NCI-H69 (cell line): ENCODE measurements around the gene SLC16A9.
"Not testable (repeated sequence)": the region's sequence is repeated elsewhere in the genome, so short reads cannot be mapped to it uniquely, and the experiment has no call there.

Experiments
- DNase-seq: peaks from one replicate; lab custom pipeline; 2025; lab: John Stamatoyannopoulos, UW

SLC16A9 gene, protein sequence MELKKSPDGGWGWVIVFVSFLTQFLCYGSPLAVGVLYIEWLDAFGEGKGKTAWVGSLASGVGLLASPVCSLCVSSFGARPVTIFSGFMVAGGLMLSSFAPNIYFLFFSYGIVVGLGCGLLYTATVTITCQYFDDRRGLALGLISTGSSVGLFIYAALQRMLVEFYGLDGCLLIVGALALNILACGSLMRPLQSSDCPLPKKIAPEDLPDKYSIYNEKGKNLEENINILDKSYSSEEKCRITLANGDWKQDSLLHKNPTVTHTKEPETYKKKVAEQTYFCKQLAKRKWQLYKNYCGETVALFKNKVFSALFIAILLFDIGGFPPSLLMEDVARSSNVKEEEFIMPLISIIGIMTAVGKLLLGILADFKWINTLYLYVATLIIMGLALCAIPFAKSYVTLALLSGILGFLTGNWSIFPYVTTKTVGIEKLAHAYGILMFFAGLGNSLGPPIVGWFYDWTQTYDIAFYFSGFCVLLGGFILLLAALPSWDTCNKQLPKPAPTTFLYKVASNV

DNA sequence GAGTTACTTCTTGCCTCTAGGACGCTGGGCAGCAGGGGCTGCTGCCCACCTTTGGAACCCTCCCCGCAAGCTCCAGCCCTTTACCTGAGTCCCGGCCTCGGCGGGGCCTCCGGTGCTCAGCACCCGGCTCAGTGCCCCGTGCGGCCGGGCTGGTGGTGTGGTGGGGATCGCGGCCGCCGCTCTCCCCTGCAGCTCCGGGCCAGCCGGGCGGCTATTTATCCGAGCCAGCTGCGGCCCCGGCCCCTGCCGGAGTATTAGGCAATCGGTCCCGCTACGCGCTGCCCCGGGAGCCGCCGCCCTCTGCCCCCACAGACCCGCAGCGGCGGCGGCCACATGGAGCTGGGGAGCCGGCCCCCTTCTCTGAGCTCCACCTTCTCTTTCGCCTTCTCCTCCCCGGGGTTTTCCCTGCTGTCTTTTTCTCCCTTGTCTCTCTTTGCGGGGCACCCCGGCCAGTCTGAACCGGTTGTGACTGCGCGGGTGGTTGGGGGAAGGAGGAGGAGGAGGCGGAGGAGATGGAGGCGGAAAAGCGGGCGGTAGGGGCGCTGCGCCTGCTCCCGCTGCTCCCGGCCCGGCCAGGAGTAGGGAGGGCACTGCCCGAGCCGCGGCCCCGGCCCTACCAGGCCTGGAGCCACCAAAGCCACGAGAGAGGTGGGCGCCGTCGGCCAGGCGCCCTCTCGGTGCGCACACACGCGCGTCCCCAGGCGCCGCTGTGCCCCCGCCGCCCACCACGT lies at the start of gene SLC16A9:
TSS of gene SLC16A9 (minus strand) at position 456 of the 731 bp plus-strand sequence. CDS start 25,559 bp downstream, outside the sequence.
- peak; percentile 86 for DNase-seq

DNA sequence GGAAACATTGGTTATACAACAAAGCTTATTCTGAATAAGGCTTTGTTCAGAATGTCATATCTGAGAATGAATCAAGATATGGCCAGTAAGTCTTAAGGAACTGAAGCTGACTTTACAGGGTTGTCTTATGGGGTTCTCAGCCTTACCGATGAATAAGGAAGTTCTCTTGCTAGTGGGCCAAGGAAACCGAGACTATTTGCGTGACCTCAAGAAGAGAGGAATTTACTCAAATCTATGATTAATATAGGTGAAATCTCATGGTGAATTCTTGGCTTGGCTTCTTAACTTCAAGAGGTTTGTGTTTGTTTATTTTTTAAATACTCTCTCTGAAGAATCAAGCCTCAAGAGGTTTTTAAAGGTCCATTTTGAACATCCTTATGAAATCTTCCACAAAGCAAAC lies 48.3 kb upstream of the SLC16A9 start:
- no peak for DNase-seq

DNA sequence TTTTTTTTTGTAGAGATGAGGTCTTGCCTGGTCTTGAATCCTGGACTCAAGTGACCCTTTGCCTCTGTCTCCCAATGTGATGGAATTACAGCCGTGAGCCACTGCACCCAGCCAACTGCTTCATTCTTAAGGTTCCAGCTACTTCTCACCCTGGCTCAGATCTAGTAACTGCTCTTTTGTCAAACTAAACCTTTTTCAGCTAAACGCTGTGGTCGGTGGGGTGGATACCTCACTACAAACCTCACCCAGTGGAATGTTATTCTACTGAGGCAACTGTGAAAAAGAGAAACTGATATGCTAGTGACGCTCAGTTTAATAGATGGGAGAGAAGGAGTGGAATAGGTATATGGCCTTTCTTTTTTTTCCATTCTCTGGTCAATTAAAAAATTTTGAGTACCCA lies 45.3 kb upstream of the SLC16A9 start:
- DNase-seq = no peak

DNA sequence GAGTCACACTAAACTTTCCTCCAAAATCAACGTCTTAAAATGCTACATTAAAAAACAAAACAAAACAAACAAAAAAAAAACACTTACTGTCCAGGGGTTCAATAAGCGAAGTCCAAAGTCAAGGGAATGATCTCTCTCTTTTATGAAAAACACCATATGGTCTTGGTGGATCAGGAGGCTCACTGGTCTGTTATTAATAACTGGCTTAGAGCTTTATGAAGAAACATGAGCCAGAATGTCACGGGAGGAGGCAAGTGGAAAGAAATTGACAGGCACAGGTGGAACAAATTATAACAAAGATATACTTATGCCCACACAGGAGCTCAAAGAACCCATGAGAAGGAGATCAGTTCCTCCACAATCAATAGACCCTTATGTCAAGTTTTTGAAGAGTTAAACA lies 43.6 kb upstream of the SLC16A9 start, which contains the start of gene MRLN:
TSS of gene MRLN (minus strand) at position 189 of the 400 bp plus-strand sequence.
- peak; percentile 89 for DNase-seq

DNA sequence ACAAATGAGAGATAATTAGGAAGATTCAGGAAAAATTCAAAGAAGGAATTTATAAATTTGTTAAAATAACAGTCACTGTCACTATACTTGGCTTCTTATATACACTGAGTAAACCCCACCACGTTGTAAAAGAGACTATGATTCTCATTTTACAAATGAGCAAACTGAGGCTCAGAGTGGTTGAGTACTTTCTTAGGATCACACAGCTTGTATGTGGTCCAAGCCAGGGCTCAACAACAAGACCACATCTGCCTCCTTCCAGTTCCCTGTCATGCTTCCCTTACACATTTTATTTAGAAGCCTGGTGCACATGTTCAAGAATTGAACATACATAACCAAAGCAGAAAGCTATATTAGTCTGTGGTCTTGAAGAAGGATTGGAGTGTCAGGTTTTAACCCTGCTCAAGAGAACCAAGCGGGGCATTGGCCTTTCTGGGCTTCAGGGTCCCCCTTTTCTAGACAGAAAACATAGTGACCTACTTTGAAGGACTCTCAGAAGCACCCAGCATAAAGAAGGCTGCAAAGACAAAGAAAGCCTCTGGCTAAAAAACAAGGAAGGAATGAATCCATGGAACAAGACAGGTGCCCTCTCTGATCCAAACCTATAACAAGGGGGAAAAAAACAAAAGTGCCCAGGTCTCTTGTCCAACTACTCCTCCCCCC lies 42.8 kb upstream of the SLC16A9 start:
- peak; percentile 21 for DNase-seq

DNA sequence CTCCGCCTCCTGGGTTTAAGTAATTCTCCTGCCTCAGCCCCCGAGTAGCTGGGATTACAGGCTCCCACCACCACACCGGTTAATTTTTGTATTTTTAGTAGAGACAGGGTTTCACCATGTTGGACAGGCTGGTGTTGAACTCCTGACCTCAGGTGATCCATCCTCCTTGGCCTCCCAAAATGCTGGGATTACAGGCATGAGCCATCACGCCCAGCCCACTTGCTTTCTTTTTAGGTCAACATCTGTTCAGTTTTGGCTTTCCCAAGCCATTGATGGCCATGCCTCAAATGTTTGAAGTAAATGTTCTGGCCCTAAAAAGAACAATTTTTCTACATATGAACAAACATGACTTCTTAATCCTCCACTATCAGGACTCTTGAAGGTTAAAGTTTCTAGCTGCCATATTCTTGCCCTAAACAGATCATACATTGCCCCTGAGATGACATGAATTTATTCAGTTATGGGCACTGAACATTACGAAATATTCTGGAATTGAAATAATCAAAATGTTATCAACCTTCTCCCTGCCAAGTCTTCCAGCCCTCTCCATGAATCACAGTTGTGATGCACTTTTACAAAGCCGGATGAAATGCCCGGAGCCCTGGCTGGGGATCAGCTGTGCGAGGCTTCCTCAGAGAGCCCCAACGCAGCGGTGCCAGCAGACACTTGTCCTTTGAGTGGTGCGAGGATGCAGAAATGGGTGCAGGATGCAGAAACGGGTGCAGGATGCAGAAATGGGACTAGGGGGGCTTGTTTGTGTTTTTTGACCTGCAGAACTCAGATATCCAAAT lies 40.7 kb upstream of the SLC16A9 start:
- no peak for DNase-seq

DNA sequence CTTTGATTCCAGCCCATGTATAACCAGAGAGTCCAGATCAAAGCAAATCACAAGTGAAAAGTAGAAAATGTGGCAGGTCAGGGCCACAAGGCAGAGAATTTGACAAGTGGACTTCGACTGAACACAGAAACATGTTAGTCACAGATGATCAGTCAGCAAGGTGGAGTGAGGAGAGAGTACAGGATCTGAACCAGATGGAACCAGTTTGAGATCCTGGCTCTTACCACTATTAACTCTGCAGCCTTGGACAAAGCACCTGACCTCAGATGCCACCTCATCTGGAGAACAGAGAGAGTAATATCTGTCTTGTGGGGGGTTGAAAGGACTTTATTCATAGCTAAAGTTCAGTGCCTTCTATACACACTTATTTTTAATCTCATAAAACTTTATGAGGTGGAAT lies 39.2 kb upstream of the SLC16A9 start:
- DNase-seq = no peak

DNA sequence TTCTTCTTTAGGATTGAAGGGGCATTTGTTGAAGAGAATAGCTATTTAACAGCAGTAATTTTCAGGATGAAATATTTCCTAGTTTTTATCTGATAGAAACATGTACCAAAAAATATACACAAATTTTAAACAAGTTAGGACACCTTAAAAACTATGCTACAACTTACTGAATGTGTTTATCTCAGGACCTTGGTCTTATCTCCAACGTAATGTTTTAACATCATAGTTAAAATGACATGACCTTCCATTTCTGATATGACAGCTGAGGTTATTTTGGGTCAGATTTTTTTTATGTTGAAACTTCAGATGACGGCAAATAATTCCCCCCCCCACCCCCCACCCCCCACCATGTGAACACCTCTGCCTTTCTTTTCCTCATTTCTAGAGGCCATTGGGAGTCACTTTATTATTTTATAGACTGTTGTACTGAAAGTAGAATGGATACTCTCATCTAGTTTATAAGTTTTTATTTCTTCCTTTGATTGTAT lies 35.6 kb upstream of the SLC16A9 start:
- DNase-seq = no peak

DNA sequence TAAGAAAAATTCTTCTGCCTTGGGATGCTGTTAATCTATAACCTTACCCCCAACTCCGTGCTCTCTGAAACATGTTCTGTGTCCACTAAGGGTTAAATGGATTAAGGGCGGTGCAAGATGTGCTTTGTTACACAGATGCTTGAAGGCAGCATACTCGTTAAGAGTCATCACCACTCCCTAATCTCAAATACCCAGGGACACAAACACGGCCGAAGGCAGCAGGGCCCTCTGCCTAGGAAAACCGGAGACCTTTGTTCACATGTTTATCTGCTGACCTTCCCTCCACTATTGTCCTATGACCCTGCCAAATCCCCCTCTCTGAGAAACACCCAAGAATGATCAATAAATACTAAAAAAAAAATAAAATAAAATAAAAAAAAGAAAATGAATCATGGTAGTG lies 35.1 kb upstream of the SLC16A9 start:
- DNase-seq = not testable (repeated sequence)

DNA sequence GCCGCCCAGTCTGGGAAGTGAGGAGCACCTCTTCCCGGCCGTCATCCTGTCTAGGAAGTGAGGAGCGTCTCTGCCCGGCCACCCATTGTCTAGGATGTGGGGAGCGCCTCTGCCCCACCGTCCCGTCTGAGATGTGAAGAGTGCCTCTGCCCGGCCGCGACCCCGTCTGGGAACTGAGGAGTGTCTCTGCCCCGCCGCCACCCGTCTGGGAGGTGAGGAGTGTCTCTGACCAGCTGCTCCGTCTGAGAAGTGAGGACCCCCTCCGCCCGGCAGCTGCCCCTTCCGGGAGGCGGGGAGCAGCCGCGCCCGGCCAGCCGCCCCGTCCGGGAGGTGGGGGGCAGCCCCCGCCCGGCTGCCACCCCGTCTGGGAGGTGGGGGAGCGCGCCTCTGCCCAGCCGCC lies 34.5 kb upstream of the SLC16A9 start:
- not testable (repeated sequence) for DNase-seq

DNA sequence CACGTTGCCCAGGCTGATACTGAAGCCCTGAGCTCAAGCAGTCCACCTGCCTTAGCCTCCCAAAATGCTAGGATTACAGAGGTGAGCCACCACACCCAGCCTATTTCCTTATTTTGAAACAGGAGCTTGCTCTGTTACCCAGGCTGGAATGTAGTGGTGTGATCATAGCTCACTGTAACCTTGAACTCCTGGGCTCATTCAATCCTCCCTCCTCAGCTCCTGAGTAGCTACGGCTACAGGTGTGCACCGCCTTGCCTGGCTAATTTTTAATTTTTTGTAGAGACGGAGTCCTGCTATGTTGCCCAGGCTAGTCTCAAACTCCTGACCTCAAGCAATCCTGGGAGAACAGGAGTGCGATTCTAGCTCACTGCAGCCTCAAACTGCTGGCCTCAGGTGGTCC lies 31.9 kb upstream of the SLC16A9 start:
- no peak for DNase-seq

DNA sequence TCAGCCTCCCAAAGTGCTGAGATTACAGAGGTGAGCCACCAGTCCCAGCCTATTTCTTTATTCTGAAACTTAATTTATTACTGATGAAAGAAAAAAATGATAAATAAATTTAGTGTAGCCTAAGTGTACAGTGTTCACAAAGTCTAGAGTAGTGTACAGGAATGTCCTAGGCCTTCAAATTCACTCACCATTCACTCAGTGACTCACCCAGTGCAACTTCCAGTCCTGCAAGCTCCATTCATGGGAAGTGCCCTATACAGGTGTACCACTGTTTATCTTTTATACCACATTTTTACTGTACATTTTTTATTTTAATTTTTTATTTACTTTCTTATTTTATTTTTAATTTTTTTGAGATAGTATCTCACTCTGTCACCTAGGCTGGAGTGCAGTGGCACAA lies 31.4 kb upstream of the SLC16A9 start:
- DNase-seq = no peak

DNA sequence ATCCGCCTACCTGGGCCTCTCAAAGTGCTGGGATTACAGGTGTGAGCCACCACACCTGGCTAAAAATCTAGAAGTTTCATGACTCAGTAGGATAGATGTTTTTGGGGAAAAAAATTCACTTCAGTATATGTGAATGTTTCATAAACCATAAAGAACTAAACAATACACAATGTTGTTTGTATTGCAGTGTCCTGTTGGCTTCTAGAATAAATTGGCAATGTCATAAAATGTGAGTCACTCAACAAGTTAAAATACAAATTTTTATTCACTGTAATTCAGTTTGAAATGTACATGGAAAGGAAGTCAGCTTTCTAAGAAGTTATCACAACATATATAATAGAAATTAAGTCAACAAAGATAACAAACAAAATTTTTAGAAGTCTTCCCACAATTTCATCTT lies 27.1 kb upstream of the SLC16A9 start:
- no peak for DNase-seq

DNA sequence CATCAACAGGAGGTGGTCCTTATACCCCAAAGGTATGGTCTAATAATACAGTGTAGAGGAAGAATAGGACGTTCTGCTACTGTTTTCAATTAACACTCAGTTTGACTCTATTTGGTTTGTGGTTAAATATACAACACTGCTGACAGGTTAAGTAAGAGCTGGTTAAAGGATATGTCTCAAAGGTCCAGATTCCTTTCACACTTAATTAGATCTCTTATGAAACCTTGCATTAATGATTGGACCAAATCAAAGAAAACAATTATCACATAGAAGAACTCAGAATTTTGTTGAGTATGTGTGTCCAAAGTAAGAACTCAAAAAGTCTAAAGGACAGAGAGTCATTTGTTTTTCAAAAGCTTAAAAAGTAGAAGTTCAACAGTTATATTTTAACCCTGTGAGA lies 25.6 kb upstream of the SLC16A9 start:
- no peak for DNase-seq

DNA sequence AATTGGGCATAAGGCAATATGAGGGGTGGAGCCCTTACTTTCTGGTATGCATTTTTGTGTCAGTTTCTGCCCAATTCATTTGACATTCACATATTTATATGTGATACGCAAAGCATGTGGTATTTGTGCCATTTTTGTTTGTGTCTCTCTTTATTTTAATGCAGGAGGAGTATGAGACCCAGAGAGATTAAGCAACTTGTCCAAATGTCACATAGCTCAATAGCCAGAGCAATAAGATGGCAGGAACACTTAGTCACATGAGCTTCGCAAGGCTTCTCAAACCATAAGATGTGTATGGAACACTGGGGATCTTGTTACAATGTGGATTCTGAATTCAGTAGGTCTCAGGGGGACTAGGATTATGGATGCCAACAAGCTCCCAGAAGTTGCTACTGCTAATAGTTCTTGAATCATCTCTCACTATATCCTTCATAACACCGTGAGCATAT lies 24.4 kb upstream of the SLC16A9 start:
- no peak for DNase-seq

DNA sequence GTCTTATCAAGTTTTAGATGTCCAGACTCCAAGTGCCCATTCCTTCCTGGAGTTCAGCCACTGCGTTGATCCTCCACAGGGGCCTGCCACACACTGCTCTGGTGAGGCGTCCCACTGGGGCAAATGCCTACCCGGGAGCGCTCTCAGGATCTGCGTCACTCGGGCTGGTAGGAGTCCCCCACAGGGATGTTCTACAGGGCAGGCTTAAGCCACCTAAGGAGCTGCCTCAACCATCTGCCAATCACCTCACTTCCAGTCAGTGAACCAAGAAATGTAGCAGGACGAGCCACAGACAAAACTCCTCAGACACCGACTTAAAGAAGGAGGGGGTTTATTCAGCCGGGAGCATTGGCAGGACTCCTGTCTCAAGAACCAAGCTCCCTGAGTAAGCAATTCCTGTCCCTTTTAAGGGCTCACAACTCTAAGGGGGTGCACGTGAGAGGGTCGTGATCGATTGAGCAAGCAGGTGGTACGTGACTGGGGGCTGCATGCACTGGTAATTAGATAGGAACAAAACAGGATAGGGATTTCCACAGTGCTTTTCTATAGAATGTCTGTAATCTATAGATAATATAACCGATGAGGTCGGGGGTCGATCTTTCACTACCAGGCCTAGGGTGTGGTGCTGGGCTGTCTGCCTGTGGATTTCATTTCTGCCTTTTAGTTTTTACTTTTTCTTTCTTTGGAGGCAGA lies 23.8 kb upstream of the SLC16A9 start:
- not testable (repeated sequence) for DNase-seq

DNA sequence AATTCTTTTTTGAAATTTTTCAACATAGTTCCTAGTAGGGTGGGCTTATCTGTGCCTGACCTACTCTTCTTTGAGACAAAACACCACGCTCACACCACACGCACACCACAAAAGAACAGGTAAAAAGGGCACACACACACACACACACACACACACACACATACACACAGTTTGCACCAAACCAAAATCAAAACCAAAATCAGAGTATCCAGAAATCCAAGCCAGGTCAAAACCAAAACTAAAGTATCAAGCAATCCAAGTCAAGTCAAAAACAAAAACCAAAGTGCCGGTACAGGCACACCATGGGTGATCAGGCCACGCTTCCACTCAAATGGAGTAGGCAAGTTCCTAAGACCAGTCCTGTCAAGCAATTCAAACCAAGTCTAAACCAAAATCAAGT lies 23.2 kb upstream of the SLC16A9 start:
- not testable (repeated sequence) for DNase-seq

DNA sequence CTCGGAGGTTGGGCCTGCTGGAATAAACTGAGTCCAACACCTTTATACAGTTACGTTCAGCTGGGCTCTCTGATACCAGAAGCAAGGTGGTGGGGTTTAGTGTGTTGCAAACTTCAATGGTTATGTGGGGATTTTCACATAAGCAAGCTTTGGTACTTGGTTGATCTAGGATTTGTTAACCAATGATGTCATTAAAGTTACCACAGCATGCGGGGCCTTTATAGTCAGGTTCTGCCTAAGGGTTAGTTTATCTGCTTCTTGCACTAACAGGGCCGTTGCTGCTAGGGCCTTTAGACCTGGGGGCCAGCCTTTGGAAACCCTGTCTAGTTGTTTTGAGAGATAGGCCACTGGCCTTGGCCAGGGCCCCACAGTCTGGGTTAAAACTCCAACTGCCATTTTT lies 19.5 kb upstream of the SLC16A9 start:
- not testable (repeated sequence) for DNase-seq

DNA sequence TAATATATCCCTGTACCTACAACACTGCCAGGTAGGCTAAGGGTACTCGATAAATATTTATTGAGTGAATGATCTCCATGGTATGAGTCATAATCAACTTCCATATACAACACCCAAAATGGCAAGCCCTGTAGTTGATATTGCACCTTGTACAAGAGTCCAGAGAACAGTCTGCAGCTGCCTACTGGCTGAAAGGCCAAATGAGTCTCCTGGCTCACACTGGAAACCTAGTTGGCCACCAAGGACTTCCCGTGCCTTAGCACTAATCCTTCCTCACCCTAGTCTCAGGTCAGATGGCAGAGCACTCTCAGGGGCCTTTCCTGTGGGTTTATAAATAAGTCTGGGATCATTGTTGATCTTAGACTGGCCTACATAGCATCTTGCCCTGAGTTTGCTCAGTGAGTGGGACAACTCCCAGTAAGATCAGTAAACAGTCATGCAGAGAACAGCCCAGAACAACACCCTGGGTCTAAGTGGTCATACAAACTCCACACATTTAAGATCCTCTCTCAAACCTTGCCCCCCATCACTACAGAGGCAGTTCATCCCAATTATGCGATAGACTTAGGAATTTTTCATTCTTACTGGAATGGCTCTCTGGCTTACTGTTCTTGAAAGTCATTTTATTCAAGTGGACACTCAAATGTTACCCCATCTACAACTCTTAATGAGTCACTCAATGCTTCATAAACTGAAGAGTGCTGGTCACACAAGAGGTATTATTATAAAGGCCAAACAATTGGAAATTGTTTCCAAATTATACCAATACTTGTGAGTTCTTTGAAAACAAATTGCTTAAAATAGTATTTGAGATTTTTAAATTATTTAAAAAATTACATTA lies 14.7 kb upstream of the SLC16A9 start:
- DNase-seq = no peak

DNA sequence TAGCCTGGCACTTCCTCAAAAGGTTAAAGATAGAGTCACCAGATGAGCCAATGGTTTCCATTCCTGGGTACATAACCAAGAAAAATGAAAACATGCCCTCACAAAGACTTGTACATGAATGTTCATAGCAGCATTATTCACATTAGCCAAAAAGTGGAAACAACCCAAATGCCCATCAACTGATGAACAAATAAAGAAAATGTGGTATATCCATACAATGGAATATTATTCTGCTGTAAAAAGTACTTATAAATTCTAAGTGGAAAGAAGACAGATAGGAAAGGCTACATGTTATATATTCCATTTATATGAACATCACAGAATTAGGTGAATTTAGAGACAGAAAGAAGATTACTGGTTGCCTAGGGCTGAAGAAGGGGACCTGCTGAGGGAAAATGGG lies 10.7 kb upstream of the SLC16A9 start:
- DNase-seq = no peak
